Lung microvascular endothelial cell (primary cell): ENCODE data around the gene LCE1C. TPM values are rescaled to one million over a fixed set of nuclear protein-coding genes. Genes with fewer than 3 reads are reported as not detected.
A peak's percentile ranks its signal among the peaks of the same experiment; 100 is the strongest.

Experiments
- DNase-seq, 2 donors: peaks; one replicate each; pipeline versions ENCODE4 v3.0.0 to v3.0.0-alpha.2; 2010; ENCODE audit warnings: low read depth in 2 of 2
- total RNA-seq: library from RNA; depleted of rRNA; stranded (reverse); fragments of >200 nt; gene quantifications from 2 replicates; pipeline ENCODE4 v1.2.1, GENCODE V29; 2014

The LCE1C gene, protein sequence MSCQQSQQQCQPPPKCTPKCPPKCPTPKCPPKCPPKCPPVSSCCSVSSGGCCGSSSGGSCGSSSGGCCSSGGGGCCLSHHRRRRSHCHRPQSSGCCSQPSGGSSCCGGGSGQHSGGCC
- not detected in 2 replicates for total RNA-seq

- no peak for DNase-seq
Measured at GRCh38 chr1:152806576-152806975, at the start of gene LCE1C. TSS of gene LCE1C (minus strand) at chr1:152806651. CDS start at chr1:152805478, 1,173 bp downstream.

- DNase-seq: no peak
Measured at GRCh38 chr1:152855661-152856060, 49.2 kb upstream of the LCE1C start.

DNA sequence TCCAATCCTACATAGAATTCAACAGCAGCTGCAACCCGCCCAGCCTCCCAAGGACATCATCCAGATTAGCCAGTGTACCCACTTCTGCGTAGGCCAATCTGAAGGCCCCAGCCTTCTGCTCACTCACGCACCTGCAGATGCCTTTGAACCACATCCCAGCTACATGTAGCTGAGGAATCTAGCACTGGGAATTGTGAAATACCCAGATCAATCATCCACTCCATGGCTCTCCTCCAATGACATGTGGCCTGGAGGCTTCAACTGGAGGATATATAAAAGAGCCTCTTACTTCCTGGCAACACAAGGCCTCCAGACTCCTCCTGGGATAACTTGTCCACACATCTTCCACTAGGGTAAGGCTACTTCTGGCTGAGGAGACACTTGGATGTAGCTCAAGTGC, 36.1 kb upstream of the LCE1C start, which contains the start of gene LCE6A:
Gene LCE6A, plus strand, starts transcription at position 301 of the 400 bp plus-strand sequence. CDS start 665 bp downstream, outside the sequence.
- DNase-seq: no peak

DNA sequence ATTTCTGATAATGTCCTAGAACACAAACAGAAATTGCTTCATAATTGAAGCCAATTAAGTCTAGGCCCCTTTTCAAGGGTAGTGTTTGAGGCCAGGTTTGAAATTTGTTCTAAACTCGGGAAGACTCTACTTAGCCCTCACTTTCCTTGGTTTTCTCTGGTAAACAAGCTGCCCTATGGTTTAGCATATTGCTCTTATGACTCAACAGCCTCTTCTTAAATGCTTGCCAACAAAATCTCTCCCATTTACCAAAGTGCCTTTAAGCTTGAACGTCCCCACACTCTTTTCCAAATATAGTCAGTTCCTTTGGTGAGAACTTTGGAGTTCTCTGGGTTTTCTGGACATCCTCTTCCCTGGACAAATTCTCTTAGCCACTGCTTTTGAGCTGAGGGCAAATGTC, 30.4 kb upstream of the LCE1C start:
- DNase-seq: no peak

DNA sequence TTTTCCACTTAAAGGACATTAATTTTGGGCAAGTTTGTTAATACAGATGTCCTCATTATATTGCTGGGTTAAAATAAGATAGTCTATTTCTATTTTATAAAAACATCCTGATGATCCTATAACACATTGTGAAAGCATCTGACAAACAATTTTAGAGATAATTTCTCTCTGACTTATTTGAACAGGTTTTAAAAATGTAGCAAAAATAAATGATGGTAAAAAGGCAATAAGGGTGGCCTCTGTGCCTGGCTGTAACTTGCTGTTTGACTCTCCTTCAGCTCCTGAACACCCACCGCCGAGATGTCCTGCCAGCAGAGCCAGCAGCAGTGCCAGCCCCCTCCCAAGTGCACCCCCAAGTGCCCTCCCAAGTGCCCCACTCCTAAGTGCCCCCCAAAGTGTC, 20.7 kb upstream of the LCE1C start, which contains the start of gene LCE1A:
Gene LCE1A, plus strand, starts transcription at position 301 of the 400 bp plus-strand sequence. Its CDS starts 0 bp downstream, at position 301.
- no peak for DNase-seq

- no peak for DNase-seq
Measured at GRCh38 chr1:152824964-152825363, 18.5 kb upstream of the LCE1C start.

DNA sequence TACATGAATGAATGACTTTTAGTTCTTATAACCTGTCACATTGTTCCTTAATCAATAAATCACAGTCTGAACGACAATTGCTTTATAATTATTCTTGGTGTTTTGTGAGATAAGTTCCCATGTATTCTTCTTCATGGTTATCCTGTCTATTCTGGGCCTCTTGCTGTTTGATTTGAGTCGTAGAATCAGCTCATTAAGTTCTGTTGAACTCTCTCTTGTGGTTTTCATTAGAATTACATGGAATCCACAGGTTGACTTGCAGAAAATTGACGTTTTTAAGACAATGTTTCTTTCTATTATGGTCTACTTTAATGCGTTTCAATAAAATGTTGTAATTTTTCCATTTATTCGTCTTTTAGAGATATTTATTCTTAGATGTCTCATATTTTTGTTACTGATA, 16.8 kb upstream of the LCE1C start:
- DNase-seq: no peak

- DNase-seq: no peak
Measured at GRCh38 chr1:152817309-152817708, 10.9 kb upstream of the LCE1C start.

- DNase-seq: no peak
Measured at GRCh38 chr1:152811671-152812070, 5.2 kb upstream of the LCE1C start, which contains the start of gene LCE1B. TSS of gene LCE1B (plus strand) at chr1:152811971. CDS start at chr1:152812447, 476 bp downstream.

- DNase-seq: no peak
Measured at GRCh38 chr1:152811050-152811449, 4.6 kb upstream of the LCE1C start.

- DNase-seq: no peak
Measured at GRCh38 chr1:152801333-152801732, 5.1 kb downstream of the LCE1C start.

- no peak for DNase-seq
Measured at GRCh38 chr1:152796421-152796820, 10.0 kb downstream of the LCE1C start, which contains the start of gene LCE1D. TSS of gene LCE1D (plus strand) at chr1:152796721. CDS start at chr1:152797795, 1,074 bp downstream.

GRCh38 chr1:152795686-152796085, 10.8 kb downstream of the LCE1C start:
- peak in 1 of 2 donors; percentile 26 for DNase-seq

- no peak for DNase-seq
Measured at GRCh38 chr1:152786077-152786476, 20.4 kb downstream of the LCE1C start, which contains the start of gene LCE1E. TSS of gene LCE1E (plus strand) at chr1:152786257. CDS start at chr1:152787300, 1,043 bp downstream.

DNA sequence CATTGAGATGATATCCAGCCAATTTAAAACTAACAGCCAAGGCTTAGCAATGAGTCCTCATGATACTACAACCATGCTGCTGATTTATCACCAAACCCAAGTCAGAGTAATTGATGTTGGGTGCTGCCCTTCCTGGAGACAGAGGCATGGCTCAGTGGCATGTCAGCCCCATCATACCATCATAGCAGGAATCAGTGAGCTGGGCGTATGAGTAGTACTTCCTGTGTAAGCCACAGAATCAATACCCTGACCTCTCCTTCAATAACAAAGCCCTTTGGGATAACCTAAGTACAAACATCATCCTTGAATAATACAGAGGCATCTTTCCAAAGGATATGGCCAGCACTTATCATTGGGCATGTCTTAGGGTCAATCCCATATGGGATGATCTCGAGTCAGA, 23.4 kb downstream of the LCE1C start:
- DNase-seq: peak in 1 of 2 donors; percentile 42

- DNase-seq: peak in 1 of 2 donors; percentile 32
Measured at GRCh38 chr1:152777510-152778137, 28.8 kb downstream of the LCE1C start.

- DNase-seq: no peak
Measured at GRCh38 chr1:152776361-152776760, 30.1 kb downstream of the LCE1C start.

GRCh38 chr1:152774875-152775274, 31.6 kb downstream of the LCE1C start, which contains the start of gene LCE1F:
TSS of gene LCE1F (plus strand) at chr1:152775140. CDS start at chr1:152776372, 1,232 bp downstream.
- DNase-seq: no peak

- DNase-seq: no peak
Measured at GRCh38 chr1:152770411-152770810, 36.0 kb downstream of the LCE1C start.

DNA sequence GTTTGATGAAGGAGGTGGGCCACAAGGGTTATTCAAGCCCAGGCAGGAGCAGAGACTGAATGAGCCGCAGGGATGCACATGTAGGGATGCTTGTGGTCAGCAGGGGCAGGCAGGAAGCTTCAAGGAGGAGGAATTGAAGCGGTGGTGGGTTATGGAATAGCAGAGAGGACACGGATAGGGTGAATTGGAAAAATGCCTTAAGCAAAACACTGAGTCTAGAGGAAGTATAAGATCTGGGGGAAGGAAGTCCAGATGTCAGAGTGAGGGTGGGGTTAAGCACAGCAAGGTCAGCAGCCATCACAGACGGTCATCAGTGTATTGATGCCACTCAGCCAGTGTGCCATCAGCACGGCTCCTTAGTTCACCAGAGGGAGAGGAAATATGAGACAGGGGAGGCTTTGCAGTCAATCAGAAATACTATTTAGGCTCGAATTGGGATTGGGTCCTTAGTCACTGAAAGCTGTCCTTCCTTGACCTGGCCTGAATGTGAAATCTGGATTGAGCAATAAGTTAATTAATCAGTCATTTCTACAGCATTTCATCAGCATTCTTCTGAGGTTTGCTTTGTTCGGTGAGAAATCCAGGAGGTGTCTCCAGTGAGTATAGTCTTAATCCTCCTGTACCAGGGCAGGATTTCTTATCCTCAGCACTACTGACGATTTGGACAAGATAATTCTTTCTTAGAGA, 37.5 kb downstream of the LCE1C start:
- no peak for DNase-seq

DNA sequence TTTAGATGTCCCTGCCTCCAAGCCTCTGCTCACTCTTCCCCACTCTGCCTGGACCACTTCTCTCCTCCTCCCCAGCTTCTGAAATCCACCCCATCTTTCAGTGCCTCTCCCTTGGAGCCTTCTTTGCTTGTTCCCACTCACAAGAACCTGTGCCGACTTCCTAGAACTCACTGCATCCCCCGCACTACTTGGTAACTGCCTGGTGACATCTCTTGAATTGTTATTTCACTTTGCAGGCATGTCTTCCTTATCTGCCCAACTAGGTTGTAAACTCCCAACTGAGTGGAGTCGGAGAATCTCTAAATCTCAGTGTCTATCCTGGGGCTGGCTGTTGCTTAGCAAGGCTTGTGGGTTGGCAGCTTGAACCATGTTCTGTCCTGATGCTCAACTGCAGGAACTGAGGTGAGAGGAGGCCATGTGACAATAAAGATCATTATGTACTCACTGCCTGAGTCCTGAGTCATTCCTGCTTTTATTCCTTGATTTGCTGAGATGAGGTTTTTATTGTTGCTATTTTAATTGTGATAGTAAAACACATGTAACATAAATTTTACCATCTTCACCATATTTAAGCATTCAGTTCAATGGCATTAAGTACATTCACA, 44.7 kb downstream of the LCE1C start:
- no peak for DNase-seq
